ENCODE results near the gene DGKD.

DNA sequence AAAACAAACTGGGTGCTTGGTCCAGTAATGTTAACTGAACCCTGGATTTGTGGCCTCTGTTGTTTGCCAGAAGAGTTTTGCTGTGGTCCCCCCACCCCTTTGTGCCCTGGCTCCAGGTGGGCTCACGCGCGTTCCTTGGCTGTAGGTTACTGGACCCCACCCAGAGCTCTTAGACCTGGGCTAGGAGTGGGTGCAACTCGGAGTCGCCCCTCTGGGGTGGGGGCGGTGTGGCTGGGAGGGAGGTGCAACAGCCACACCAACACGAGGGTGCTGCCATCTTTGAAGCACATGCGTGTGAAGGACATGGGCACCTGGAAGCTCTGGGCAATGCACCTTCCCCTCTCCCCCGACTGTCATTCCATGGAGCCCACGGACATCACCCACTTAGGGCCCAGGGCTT, 119.6 kb downstream of the DGKD start:
- TF ChIP-seq, protein P1, sequence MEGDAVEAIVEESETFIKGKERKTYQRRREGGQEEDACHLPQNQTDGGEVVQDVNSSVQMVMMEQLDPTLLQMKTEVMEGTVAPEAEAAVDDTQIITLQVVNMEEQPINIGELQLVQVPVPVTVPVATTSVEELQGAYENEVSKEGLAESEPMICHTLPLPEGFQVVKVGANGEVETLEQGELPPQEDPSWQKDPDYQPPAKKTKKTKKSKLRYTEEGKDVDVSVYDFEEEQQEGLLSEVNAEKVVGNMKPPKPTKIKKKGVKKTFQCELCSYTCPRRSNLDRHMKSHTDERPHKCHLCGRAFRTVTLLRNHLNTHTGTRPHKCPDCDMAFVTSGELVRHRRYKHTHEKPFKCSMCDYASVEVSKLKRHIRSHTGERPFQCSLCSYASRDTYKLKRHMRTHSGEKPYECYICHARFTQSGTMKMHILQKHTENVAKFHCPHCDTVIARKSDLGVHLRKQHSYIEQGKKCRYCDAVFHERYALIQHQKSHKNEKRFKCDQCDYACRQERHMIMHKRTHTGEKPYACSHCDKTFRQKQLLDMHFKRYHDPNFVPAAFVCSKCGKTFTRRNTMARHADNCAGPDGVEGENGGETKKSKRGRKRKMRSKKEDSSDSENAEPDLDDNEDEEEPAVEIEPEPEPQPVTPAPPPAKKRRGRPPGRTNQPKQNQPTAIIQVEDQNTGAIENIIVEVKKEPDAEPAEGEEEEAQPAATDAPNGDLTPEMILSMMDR (IDR thresholded peaks at IDR 0.05; ENCODE audit: borderline replicate concordance, extremely low read depth, low read length, poor library complexity, severe bottlenecking), result no peak
- no peak for TF ChIP-seq EZH2 (IDR thresholded peaks at IDR 0.05; ENCODE audit: borderline replicate concordance, low read depth, low read length, severe bottlenecking)
